HL-60 (cell line): ENCODE data around the gene TBX21.
A peak's percentile ranks its signal among the peaks of the same experiment; 100 is the strongest.

ENCODE experiments used
- GABPA ChIP-seq: IDR thresholded peaks from 2 replicates; pipeline ENCODE4 v1.6.1; 2012; ENCODE audit warnings: low read depth
- POLR2AphosphoS5 ChIP-seq: IDR thresholded peaks from 2 replicates; pipeline ENCODE4 v1.6.1; 2012; ENCODE audit warnings: low read depth
- SPI1 ChIP-seq: IDR thresholded peaks from 2 replicates; pipeline ENCODE4 v1.6.1; 2012; ENCODE audit warnings: low read depth, mild to moderate bottlenecking, borderline replicate concordance
- TF ChIP-seq, protein P1 (sequence below): IDR thresholded peaks from one replicate; pipeline ENCODE4 v1.5.1; 2011; ENCODE audit warnings: low read length, control low read depth, inconsistent platforms; ENCODE audit not compliant: insufficient read depth
- TF ChIP-seq, protein P2 (sequence below): IDR thresholded peaks from 2 replicates; pipeline ENCODE4 v1.6.1; 2012; ENCODE audit warnings: low read depth; ENCODE audit not compliant: insufficient replicate concordance

DNA sequence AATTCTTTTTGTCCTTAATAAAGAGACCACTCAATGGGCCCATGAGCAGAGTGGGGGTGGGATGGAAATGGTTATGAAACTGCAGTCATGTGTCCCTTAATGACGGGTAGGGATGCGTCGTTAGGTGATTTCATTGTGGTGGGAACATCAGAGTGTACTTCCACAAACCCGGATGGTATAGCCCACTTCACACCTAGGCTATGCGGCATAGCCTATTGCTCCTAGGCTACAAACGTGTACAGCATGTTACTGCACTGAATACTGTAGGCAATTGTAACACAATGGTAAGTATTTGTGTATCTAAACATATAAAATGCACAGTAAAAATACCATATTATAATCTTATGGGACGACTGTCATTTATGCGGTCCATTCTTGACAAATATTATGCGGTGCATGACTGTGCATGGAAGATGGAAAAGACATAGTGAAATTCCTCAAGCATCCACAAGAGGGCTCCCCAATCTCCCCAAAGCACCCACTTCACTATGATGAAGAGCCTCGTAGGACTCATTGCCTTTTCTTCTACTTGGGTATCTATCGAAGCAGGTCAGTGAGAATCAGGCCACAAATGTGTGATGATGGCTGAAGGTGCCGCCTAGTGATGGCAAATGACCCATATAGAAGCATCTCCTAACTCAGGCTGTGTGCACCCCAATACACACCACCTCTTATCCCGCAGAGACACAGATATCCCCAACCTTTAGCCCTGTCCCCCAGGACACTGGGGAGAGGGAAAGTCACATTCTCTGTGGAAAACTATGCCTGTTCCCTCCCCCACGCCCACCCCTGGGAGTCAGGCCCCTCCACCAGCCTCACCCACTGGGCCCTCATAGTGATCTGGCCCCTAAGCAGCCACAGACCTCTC lies 43.5 kb downstream of the TBX21 start:
- TF ChIP-seq, protein P1, sequence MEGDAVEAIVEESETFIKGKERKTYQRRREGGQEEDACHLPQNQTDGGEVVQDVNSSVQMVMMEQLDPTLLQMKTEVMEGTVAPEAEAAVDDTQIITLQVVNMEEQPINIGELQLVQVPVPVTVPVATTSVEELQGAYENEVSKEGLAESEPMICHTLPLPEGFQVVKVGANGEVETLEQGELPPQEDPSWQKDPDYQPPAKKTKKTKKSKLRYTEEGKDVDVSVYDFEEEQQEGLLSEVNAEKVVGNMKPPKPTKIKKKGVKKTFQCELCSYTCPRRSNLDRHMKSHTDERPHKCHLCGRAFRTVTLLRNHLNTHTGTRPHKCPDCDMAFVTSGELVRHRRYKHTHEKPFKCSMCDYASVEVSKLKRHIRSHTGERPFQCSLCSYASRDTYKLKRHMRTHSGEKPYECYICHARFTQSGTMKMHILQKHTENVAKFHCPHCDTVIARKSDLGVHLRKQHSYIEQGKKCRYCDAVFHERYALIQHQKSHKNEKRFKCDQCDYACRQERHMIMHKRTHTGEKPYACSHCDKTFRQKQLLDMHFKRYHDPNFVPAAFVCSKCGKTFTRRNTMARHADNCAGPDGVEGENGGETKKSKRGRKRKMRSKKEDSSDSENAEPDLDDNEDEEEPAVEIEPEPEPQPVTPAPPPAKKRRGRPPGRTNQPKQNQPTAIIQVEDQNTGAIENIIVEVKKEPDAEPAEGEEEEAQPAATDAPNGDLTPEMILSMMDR, result peak; percentile 70
- no peak for TF ChIP-seq POLR2AphosphoS5
- TF ChIP-seq, protein P2, sequence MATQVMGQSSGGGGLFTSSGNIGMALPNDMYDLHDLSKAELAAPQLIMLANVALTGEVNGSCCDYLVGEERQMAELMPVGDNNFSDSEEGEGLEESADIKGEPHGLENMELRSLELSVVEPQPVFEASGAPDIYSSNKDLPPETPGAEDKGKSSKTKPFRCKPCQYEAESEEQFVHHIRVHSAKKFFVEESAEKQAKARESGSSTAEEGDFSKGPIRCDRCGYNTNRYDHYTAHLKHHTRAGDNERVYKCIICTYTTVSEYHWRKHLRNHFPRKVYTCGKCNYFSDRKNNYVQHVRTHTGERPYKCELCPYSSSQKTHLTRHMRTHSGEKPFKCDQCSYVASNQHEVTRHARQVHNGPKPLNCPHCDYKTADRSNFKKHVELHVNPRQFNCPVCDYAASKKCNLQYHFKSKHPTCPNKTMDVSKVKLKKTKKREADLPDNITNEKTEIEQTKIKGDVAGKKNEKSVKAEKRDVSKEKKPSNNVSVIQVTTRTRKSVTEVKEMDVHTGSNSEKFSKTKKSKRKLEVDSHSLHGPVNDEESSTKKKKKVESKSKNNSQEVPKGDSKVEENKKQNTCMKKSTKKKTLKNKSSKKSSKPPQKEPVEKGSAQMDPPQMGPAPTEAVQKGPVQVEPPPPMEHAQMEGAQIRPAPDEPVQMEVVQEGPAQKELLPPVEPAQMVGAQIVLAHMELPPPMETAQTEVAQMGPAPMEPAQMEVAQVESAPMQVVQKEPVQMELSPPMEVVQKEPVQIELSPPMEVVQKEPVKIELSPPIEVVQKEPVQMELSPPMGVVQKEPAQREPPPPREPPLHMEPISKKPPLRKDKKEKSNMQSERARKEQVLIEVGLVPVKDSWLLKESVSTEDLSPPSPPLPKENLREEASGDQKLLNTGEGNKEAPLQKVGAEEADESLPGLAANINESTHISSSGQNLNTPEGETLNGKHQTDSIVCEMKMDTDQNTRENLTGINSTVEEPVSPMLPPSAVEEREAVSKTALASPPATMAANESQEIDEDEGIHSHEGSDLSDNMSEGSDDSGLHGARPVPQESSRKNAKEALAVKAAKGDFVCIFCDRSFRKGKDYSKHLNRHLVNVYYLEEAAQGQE, result no peak
- no peak for TF ChIP-seq GABPA
- TF ChIP-seq SPI1, result no peak
